WTC11 (cell line): Measurements from ENCODE around the gene EXOC1.

Source experiments
- ATF3 ChIP-seq: sonication (generic); formaldehyde crosslinking; conservative IDR thresholded peaks from 2 replicates; pipeline ENCODE4 v1.8.1; 2022; ENCODE audit warnings: mild to moderate bottlenecking, missing genetic modification reagents
- CTCF ChIP-seq: fragments of 200-600 bp; IDR thresholded peaks from 2 replicates; pipeline ENCODE4 v1.8.0; 2022; ENCODE audit warnings: antibody characterized with exemption
- E2F1 ChIP-seq: sonication (generic); formaldehyde crosslinking; IDR thresholded peaks from 2 replicates; pipeline ENCODE4 v1.8.0; 2022; ENCODE audit warnings: mild to moderate bottlenecking, missing genetic modification reagents
- JUN ChIP-seq: sonication (generic); formaldehyde crosslinking; IDR thresholded peaks from 2 replicates; pipeline ENCODE4 v1.8.0; 2023; ENCODE audit warnings: mild to moderate bottlenecking, missing genetic modification reagents
- NFATC4 ChIP-seq: fragments of 250-450 bp; sonication (Bioruptor Pico); IDR thresholded peaks from 2 replicates; pipeline ENCODE4 v1.9.0; 2021; ENCODE audit warnings: mild to moderate bottlenecking
- NFYB ChIP-seq: sonication (generic); formaldehyde crosslinking; conservative IDR thresholded peaks from 2 replicates; pipeline ENCODE4 v1.8.0; 2022; ENCODE audit warnings: low read depth, missing genetic modification reagents
- NR3C1 ChIP-seq: sonication (generic); formaldehyde crosslinking; conservative IDR thresholded peaks from 2 replicates; pipeline ENCODE4 v1.8.1; 2023; ENCODE audit warnings: low read depth, mild to moderate bottlenecking, missing genetic modification reagents
- SP1 ChIP-seq: sonication (generic); formaldehyde crosslinking; conservative IDR thresholded peaks from 2 replicates; pipeline ENCODE4 v1.8.1; 2022; ENCODE audit warnings: missing genetic modification reagents
- TEAD4 ChIP-seq: sonication (generic); formaldehyde crosslinking; IDR thresholded peaks from 2 replicates; pipeline ENCODE4 v1.8.0; 2022; ENCODE audit warnings: mild to moderate bottlenecking, missing genetic modification reagents
- USF1 ChIP-seq: sonication (generic); formaldehyde crosslinking; IDR thresholded peaks from 2 replicates; pipeline ENCODE4 v1.8.0; 2022; ENCODE audit warnings: mild to moderate bottlenecking, missing genetic modification reagents
- USF2 ChIP-seq: sonication (generic); formaldehyde crosslinking; IDR thresholded peaks from 2 replicates; pipeline ENCODE4 v1.8.1; 2023; ENCODE audit warnings: mild to moderate bottlenecking, missing genetic modification reagents, moderate library complexity

GRCh38 chr4:55817691-55818090 is 35.8 kb upstream of the EXOC1 start:
- TF ChIP-seq CTCF (no peak), NFYB (CRISPR knock-in tag) (no peak), ATF3 (CRISPR knock-in tag) (no peak), NFATC4 (CRISPR knock-in tag) (no peak), USF1 (CRISPR knock-in tag) (no peak), JUN (CRISPR knock-in tag) (no peak), NR3C1 (CRISPR knock-in tag) (no peak), USF2 (CRISPR knock-in tag) (no peak), SP1 (CRISPR knock-in tag) (no peak), TEAD4 (CRISPR knock-in tag) (no peak), E2F1 (CRISPR knock-in tag) (no peak)
